GM18505 (cell line): Measurements from ENCODE around the gene KMT5C.

Source experiments
- ATAC-seq: cut with Tn5 transposase; IDR thresholded peaks from one replicate; pipeline ENCODE4 v1.9.1; 2021; ENCODE audit not compliant: unreplicated experiment
- POLR2A ChIP-seq: IDR thresholded peaks from 4 replicates; pipeline ENCODE4 v1.6.1; 2011; ENCODE audit warnings: borderline replicate concordance; ENCODE audit not compliant: insufficient read depth, insufficient read length; ENCODE audit errors: extremely low read depth

Gene KMT5C

DNA sequence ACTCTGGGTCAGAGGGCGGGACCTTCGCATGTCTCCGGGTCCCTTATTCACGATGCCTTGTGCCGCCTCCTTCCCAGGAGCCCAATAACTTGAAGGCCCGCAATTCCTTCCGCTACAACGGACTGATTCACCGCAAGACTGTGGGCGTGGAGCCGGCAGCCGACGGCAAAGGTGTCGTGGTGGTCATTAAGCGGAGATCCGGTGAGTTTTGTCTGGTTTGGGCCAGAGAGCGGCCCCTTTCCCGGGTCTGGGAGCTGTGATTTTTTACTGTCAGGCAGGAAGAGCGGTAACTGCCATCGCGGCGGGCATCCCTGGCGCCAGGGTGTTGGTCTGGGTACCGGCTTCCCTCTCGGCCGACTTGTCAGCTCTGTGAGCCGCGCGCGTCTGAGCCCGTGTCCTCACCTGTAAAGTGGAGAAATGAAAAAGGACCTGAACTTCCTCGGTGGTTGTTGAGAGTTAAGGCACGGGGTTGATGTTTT, 46.9 kb downstream of the KMT5C start:
- no peak for ATAC-seq
- no peak for TF ChIP-seq POLR2A

DNA sequence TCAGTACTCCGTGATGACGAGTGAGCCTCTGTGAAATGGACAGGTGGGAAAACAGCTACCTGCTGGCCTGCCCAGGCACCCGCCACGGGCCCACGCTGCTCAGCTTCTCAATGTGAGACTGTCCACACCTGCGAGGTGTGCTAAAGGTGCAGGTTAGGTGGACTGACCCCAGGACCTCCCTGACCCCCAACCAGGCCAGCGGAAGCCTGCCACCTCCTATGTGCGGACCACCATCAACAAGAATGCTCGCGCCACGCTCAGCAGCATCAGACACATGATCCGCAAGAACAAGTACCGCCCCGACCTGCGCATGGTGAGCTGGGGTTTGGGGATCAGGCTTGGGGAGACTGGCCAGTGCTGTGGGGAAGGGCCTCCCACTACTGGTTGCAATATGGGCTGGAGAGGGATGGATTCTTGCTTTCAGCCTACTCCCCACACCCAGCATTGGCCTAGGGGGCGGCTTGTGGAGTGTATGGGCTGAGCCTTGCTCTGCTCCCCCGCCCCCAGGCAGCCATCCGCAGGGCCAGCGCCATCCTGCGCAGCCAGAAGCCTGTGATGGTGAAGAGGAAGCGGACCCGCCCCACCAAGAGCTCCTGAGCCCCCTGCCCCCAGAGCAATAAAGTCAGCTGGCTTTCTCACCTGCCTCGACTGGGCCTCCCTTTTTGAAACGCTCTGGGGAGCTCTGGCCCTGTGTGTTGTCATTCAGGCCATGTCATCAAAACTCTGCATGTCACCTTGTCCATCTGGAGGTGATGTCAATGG, 48.2 kb downstream of the KMT5C start:
- TF ChIP-seq POLR2A = peak; percentile 5
- ATAC-seq = no peak

DNA sequence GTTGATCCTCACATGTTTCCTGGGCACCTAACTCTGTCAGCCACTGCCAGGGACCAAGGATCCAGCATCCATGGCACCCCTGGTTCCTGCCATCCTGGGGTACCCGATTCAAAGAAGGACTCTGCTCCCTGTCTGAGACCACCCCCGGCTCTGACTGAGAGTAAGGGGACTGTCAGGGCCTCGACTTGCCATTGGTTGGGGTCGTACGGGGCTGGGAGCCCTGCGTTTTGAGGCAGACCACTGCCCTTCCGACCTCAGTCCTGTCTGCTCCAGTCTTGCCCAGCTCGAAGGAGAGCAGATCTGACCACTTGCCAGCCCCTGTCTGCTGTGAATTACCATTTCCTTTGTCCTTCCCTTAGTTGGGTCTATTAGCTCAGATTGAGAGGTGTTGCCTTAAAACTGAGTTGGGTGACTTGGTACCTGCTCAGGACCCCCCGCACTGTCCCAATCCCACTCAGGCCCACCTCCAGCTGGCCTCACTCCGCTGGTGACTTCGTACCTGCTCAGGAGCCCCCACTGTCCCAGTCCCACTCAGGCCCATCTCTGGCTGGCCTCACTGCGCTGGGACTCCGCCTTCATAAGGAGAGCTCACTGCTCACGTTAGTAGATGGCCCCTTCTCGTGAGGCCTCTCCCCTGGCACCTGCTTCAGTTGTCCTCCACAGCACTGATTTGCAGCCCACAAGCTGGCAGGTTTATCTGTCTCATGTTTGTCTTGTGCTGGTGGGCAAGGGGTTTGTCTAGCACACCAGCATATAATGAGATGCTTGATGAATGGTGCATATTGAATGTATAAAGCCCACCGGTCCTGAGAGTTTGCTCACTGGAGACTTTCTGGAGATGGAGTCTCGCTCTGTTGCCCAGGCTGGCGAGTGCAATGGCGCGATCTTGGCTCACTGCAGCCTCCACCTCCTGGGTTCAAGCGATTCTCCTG, 50.0 kb downstream of the KMT5C start:
- ATAC-seq = no peak
- peak; percentile 40 for TF ChIP-seq POLR2A

DNA sequence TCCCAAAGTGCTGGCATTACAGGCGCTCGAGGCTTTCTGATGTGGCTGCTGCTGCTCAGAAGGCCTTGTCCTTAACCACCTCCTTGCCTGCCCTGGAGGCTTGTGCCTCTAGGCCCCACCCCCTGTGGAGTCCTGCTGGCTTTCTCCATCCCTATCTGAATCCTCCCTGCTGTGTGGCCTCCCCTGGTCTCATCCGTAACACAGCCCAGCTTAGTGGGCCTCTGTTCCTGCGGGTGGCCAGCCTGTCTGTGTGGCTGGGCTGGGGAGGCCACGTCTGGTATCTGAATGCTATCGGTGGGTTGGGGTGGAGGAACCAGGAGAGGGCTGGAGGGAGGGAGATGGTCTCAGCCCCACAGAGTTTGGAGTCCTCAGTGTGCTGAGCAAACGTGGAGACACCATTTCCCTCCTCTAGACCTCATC, 50.8 kb downstream of the KMT5C start:
- no peak for ATAC-seq
- TF ChIP-seq POLR2A = no peak

DNA sequence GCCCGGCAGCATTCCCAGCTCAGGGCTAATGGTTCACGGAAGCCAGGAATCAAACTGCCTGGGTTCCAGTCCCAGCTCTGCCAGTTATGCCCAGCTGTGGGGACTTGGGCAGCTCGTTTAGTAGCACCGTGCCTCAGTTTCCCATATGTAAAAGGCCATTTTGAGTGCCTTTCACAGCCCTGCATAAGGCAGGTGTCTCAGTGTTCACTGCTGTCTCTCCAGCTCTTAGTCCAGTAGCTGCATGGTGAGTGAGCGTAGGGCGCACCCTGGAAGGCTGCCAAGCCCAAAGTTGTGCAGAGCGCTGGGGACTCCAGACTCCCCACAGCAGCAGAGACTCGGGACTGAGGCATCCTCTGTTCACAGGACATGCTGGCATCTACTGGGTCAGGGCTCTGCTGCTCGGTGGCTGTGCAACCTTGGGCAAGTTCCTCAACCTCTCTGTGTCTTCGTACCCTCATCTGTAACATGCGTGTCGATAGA, 51.6 kb downstream of the KMT5C start:
- no peak for ATAC-seq
- peak; percentile 54 for TF ChIP-seq POLR2A

DNA sequence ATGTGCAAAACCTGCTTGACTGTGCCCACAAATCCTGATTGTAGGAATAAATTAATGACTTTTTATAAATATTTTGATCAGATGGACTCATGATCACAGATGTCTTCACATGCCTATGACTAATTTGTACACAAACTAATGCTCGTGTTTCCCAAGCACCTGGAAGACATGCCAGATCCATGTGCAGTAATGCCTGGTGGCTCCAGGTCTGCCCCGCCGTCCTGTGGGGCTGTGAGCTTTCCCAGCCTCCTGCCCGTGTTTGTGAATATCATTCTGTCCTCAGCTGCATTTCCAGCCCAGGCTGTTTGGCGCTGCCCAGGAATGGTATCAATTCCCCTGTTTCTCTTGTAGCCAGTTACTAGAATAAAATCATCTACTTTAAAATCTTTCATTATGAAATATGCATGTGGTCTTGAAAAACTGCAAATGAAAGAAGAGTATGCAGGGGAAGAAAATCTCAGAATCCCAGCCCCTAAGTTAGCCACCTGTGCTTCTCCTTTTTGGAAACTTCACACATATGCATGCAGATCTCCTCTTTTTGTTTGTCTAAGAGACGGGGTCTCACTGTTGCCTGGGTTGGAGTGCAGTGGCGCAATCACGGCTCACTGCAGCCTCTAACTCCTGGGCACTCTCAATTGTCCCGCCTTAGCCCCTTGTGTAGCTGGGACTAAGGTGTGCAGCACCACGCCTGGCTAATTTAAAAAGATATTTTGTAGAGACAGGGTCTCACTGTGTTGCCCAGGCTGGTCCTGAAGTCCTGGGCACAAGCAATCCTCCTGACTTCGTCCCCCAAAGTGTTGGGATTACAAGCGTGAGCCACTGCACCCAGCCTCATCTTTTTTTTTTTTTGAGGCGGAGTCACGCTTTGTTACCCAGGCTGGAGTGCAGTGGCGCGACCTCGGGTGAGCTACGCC, 52.3 kb downstream of the KMT5C start:
- no peak for ATAC-seq
- no peak for TF ChIP-seq POLR2A

DNA sequence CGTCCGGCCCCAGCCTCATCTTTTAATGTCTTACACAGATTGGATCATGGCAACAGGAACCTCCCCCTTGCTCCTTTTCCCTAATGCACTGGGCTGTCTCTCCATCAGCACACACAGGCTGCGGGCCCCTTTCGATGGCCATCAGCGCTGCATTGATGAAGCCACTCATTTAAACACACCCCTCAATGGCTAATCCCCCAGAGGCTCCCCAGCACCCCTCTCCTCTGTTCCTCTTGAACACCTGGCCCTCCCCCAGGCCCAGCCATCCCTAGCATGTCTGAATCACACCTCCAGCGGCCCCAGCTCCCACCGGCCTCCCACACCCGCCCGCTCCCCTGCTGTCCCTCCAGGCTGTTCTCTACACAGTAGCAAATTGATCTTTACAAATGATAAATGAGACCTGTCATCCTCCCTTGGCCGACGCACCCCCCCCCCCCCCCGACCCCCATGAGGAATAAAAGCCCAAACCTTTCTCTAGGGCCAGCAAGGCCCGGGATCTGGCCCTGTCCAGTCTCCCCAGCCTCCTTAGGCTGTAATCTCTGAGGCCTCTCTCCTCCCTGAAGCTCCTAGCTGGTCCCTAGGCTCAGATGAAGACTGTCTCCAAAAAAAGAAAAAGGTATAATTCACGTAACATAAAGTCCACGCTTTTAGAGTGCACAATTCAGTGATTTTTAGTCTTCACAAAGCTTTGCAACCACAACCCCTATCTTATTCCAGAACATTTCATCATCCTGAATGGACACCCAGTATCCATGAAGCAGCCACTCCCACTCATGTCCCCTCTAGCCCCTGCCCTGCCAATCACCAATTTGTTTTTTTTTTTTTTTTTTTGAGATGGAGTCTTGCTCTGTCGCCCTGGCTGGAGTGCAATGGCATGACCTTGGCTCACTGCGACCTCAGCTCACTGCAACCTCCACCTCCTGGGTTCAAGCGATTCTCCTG, 53.4 kb downstream of the KMT5C start:
- ATAC-seq = no peak
- TF ChIP-seq POLR2A = no peak
